A549 (cell line): ENCODE data around the gene ALDH7A1. TPM values are rescaled to one million over a fixed set of nuclear protein-coding genes. Genes with fewer than 3 reads are reported as not detected.

Source experiments
- ATAC-seq, 2 experiments: fragments of 200-7000 bp in 1 of 2; fragments of >200 bp in 1 of 2; cut with Nextera tagmentation in 1 of 2; cut with Tn5 transposase in 1 of 2; 3 replicates each; pipeline versions ENCODE4 v1.8.0 to v1.9.1; 2018 to 2020; ENCODE audit warnings: mild to moderate bottlenecking in 1 of 2, moderate library complexity in 1 of 2
- CTCF ChIA-PET: fragments of 300-600 bp; sonication (Branson Sonifier 250); formaldehyde crosslinking; extraction: SDS; loops from one replicate; lab custom pipeline; 2021; ENCODE audit warnings: antibody characterized with exemption, inconsistent platforms; lab: Yijun Ruan, JAX
- POLR2A ChIA-PET: fragments of 350-600 bp; formaldehyde crosslinking; extraction: SDS; loops from one replicate; lab custom pipeline; 2021; ENCODE audit warnings: antibody characterized with exemption, inconsistent platforms; lab: Yijun Ruan, JAX
- DNase-seq, 2 experiments: peaks; one replicate each; pipeline versions ENCODE4 v3.0.0 to v3.0.0-alpha.2; 2011 to 2016; ENCODE audit warnings: low read depth in 1 of 2, low spot score in 1 of 2
- FAIRE-seq: peaks from 2 replicates; lab custom pipeline; 2011; peaks lifted over from hg19 to GRCh38; lab: Jason Lieb, UNC
- H3K27ac ChIP-seq, 2 experiments: fragments of >200 bp; sonication (Bioruptor Twin); formaldehyde crosslinking; 3 replicates each; pipeline ENCODE4 v1.5.1; 2016 to 2017
- H3K4me1 ChIP-seq: fragments of >200 bp; sonication (Bioruptor Twin); formaldehyde crosslinking; 3 replicates; pipeline ENCODE4 v1.6.1; 2016
- H3K4me2 ChIP-seq: fragments of >200 bp; sonication (Bioruptor Twin); formaldehyde crosslinking; 3 replicates; pipeline ENCODE4 v1.6.1; 2016
- H3K4me3 ChIP-seq: fragments of >200 bp; sonication (Bioruptor Twin); formaldehyde crosslinking; 3 replicates; pipeline ENCODE4 v1.5.1; 2016
- H3K9me3 ChIP-seq: fragments of >200 bp; sonication (Bioruptor Twin); formaldehyde crosslinking; 3 replicates; pipeline ENCODE4 v1.6.1; 2016
- CHD4 ChIP-seq: fragments of 200-600 bp; sonication (generic); IDR thresholded peaks from 2 replicates; pipeline ENCODE4 v1.6.1; 2016; ENCODE audit warnings: antibody characterized with exemption, mild to moderate bottlenecking, borderline replicate concordance
- EHMT2 ChIP-seq: fragments of 200-600 bp; sonication (generic); IDR thresholded peaks from 2 replicates; pipeline ENCODE4 v1.6.1; 2016; ENCODE audit warnings: antibody characterized with exemption, low read depth, mild to moderate bottlenecking, moderate library complexity
- EP300 ChIP-seq, 2 experiments: fragments of >200 bp; sonication (Bioruptor Twin); formaldehyde crosslinking; IDR thresholded peaks; 2 replicates in 1 of 2; 3 replicates in 1 of 2; pipeline ENCODE4 v1.6.1; 2016 to 2017
- FOSB ChIP-seq: fragments of 250-450 bp; sonication (Bioruptor Pico); IDR thresholded peaks from 2 replicates; pipeline ENCODE4 v1.5.0; 2020; ENCODE audit warnings: mild to moderate bottlenecking, moderate library complexity
- HDAC2 ChIP-seq: fragments of 200-600 bp; sonication (generic); IDR thresholded peaks from 2 replicates; pipeline ENCODE4 v1.6.1; 2016
- KDM5A ChIP-seq: fragments of 200-600 bp; sonication (generic); IDR thresholded peaks from 2 replicates; pipeline ENCODE4 v1.6.1; 2016; ENCODE audit warnings: antibody characterized with exemption, mild to moderate bottlenecking
- MAFK ChIP-seq: fragments of 450-650 bp; IDR thresholded peaks from 2 replicates; pipeline ENCODE4 v1.6.1; 2014; ENCODE audit not compliant: partially characterized antibody
- MAZ ChIP-seq: fragments of 150-350 bp; IDR thresholded peaks from 2 replicates; pipeline ENCODE4 v1.6.1; 2014; ENCODE audit warnings: antibody characterized with exemption, low read depth, low read length, borderline replicate concordance
- NFE2L2 ChIP-seq: fragments of 150-350 bp; conservative IDR thresholded peaks from 2 replicates; pipeline ENCODE4 v1.6.1; 2014; ENCODE audit warnings: low read length
- NPAS2 ChIP-seq: fragments of 250-450 bp; sonication (Bioruptor Pico); IDR thresholded peaks from 2 replicates; pipeline ENCODE4 v1.8.0; 2022; ENCODE audit warnings: mild to moderate bottlenecking, moderate library complexity, borderline replicate concordance
- POLR2AphosphoS2 ChIP-seq: conservative IDR thresholded peaks from 2 replicates; pipeline ENCODE4 v1.6.1; 2012; ENCODE audit warnings: low read length, improper control_type of control experiment, inconsistent platforms
- RCOR1 ChIP-seq: fragments of 150-350 bp; IDR thresholded peaks from 2 replicates; pipeline ENCODE4 v1.6.1; 2014; ENCODE audit warnings: antibody characterized with exemption, low read length, low read depth
- RNF2 ChIP-seq: fragments of 200-600 bp; sonication (generic); IDR thresholded peaks from 2 replicates; pipeline ENCODE4 v1.6.1; 2016; ENCODE audit warnings: low read depth, mild to moderate bottlenecking, antibody characterized with exemption, moderate library complexity, borderline replicate concordance
- SREBF2 ChIP-seq: fragments of 450-650 bp; IDR thresholded peaks from 2 replicates; pipeline ENCODE4 v1.6.1; 2014; ENCODE audit warnings: mild to moderate bottlenecking, moderate library complexity
- TFCP2L1 ChIP-seq: fragments of 250-450 bp; sonication (Bioruptor Pico); IDR thresholded peaks from 2 replicates; pipeline ENCODE4 v1.5.0; 2021; ENCODE audit warnings: mild to moderate bottlenecking
- ZC3H11A ChIP-seq: fragments of 450-650 bp; IDR thresholded peaks from 2 replicates; pipeline ENCODE4 v1.6.1; 2014; ENCODE audit warnings: antibody characterized with exemption, mild to moderate bottlenecking
- ZFP36 ChIP-seq: fragments of 450-650 bp; IDR thresholded peaks from 2 replicates; pipeline ENCODE4 v1.6.1; 2014; ENCODE audit warnings: borderline replicate concordance; ENCODE audit not compliant: partially characterized antibody
- ZSCAN20 ChIP-seq: fragments of 250-450 bp; sonication (Bioruptor Pico); IDR thresholded peaks from 2 replicates; pipeline ENCODE4 v1.8.0; 2022; ENCODE audit warnings: mild to moderate bottlenecking, moderate library complexity
- WGBS: methylation state at CpG from one replicate; pipeline ENCODE4 v1.1.6; 2017; ENCODE audit errors: missing lambda C conversion rate; 5-methylcytosine and 5-hydroxymethylcytosine counted together
- polyA plus RNA-seq, 4 experiments: library from polyadenylated mRNA; depleted of rRNA in 3 of 4; stranded (reverse); fragments of >200 nt; fragmentation: RNase III in 1 of 4; extraction: RNeasy Plus Mini Kit Qiagen cat#74134 plus additional on column Dnase treatment in 1 of 4; gene quantifications; 2 replicates in 3 of 4; 3 replicates in 1 of 4; pipeline ENCODE4 v1.2.3, GENCODE V29; 2011 to 2017
- TF ChIP-seq, protein P1 (sequence below): fragments of 150-350 bp; IDR thresholded peaks from 2 replicates; pipeline ENCODE4 v1.6.1; 2014; ENCODE audit warnings: low read depth, mild to moderate bottlenecking, low read length
- TF ChIP-seq, protein P2 (sequence below): fragments of 250-450 bp; sonication (Bioruptor Pico); IDR thresholded peaks from 2 replicates; pipeline ENCODE4 v1.5.0; 2021; ENCODE audit warnings: mild to moderate bottlenecking, moderate library complexity, borderline replicate concordance
- TF ChIP-seq, protein P3 (sequence below): fragments of >200 bp; sonication (Bioruptor Twin); formaldehyde crosslinking; IDR thresholded peaks from 2 replicates; pipeline ENCODE4 v1.6.1; 2016
- TF ChIP-seq, protein P4 (sequence below): IDR thresholded peaks from 2 replicates; pipeline ENCODE4 v1.6.1; 2012; ENCODE audit warnings: low read depth, borderline replicate concordance
- TF ChIP-seq, protein P5 (sequence below): fragments of >200 bp; sonication (Bioruptor Twin); formaldehyde crosslinking; IDR thresholded peaks from 3 replicates; pipeline ENCODE4 v1.6.1; 2016

Gene ALDH7A1
- polyA plus RNA-seq, 2 of the 4 experiments (the other 2 are of a cell fraction): 72.4 to 99.2 TPM

DNA sequence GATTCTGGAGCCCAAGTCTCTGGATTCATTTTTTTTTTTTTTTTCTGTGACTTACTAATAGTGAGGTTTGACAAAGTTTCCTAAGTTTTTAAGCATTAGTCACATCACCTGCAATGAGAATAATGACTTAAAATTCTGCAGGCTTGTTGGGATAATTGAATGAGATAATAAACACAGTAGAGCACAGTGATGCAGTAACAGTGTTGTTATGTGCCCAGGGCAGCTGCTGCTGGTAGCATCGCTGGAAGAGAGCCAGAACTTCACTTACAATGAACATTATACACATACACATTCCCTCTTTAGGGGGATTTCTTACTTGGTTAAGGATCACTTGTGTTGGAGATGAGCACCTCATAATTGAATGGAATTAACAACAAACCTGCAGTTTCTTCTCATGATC, 78.9 kb downstream of the ALDH7A1 start:
- FAIRE-seq (no peak), ATAC-seq (no peak), DNase-seq (no peak)
- TF ChIP-seq HDAC2 (no peak), KDM5A (no peak), EP300 (IDR thresholded peaks at IDR 0.05) (no peak), NPAS2 (CRISPR knock-in tag) (no peak), TFCP2L1 (CRISPR knock-in tag) (no peak), MAZ (no peak), NFE2L2 (no peak), RNF2 (no peak), CHD4 (no peak), ZFP36 (no peak), RCOR1 (no peak)
- TF ChIP-seq, protein P1, sequence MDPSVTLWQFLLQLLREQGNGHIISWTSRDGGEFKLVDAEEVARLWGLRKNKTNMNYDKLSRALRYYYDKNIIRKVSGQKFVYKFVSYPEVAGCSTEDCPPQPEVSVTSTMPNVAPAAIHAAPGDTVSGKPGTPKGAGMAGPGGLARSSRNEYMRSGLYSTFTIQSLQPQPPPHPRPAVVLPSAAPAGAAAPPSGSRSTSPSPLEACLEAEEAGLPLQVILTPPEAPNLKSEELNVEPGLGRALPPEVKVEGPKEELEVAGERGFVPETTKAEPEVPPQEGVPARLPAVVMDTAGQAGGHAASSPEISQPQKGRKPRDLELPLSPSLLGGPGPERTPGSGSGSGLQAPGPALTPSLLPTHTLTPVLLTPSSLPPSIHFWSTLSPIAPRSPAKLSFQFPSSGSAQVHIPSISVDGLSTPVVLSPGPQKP: no peak
- TF ChIP-seq, protein P2, sequence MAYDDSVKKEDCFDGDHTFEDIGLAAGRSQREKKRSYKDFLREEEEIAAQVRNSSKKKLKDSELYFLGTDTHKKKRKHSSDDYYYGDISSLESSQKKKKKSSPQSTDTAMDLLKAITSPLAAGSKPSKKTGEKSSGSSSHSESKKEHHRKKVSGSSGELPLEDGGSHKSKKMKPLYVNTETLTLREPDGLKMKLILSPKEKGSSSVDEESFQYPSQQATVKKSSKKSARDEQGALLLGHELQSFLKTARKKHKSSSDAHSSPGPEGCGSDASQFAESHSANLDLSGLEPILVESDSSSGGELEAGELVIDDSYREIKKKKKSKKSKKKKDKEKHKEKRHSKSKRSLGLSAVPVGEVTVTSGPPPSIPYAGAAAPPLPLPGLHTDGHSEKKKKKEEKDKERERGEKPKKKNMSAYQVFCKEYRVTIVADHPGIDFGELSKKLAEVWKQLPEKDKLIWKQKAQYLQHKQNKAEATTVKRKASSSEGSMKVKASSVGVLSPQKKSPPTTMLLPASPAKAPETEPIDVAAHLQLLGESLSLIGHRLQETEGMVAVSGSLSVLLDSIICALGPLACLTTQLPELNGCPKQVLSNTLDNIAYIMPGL (CRISPR knock-in tag): no peak
- TF ChIP-seq, protein P3, sequence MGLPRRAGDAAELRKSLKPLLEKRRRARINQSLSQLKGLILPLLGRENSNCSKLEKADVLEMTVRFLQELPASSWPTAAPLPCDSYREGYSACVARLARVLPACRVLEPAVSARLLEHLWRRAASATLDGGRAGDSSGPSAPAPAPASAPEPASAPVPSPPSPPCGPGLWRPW: no peak
- no peaks in the 10 kb centered on the region; the same call in 2 of the 3 replicates for H3K9me3 ChIP-seq
- CTCF ChIA-PET: interaction anchor here (0.5 to 1.8 kb wide), 3 partner anchors 18 to 178 kb away, joined by 3 to 4 read pairs (median 3); no protein-coding TSS in a partner anchor
- 35% methylated on average over 1 of the region's 1 CpG for WGBS
- POLR2A ChIA-PET: no interaction called here
- H3K4me2 ChIP-seq: no peak overlapping the region
- H3K4me3 ChIP-seq: no peak overlapping the region
- no peak overlapping the region for H3K27ac ChIP-seq
- H3K4me1 ChIP-seq: no peaks in the 10 kb centered on the region

DNA sequence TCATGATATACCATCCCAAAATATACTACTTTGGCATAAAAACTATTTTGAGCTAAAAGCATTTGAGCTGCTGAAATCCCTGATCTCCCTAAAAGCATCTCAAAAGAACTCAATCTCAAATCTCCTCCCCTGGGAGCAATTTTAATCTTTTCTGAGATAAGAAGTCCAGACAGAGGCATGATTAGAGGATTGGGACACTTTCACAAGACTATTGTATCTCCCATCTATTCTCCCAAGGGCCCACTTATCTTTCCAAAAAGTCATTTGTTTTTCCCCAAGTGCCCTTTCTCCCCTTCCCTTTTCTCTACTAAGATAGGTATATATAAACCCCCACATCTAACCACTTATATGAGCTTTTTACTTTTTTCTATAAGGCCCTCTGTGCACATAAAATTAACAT, 79.7 kb downstream of the ALDH7A1 start:
- TF ChIP-seq MAFK (no peak), FOSB (CRISPR knock-in tag) (no peak), TFCP2L1 (CRISPR knock-in tag) (no peak), SREBF2 (no peak), NPAS2 (CRISPR knock-in tag) (no peak)
- POLR2A ChIA-PET: no interaction called here
- Histone ChIP-seq H3K27ac (no peak overlapping the region), H3K4me2 (no peak overlapping the region), H3K4me3 (no peak overlapping the region), H3K9me3 (no peaks in the 10 kb centered on the region; the same call in 2 of the 3 replicates), H3K4me1 (no peaks in the 10 kb centered on the region)
- CTCF ChIA-PET: interaction anchor here (0.5 to 1.4 kb wide), 4 partner anchors 15 to 177 kb away, joined by 3 to 4 read pairs (median 3); no protein-coding TSS in a partner anchor
- DNase-seq (no peak), ATAC-seq (no peak), FAIRE-seq (no peak)

DNA sequence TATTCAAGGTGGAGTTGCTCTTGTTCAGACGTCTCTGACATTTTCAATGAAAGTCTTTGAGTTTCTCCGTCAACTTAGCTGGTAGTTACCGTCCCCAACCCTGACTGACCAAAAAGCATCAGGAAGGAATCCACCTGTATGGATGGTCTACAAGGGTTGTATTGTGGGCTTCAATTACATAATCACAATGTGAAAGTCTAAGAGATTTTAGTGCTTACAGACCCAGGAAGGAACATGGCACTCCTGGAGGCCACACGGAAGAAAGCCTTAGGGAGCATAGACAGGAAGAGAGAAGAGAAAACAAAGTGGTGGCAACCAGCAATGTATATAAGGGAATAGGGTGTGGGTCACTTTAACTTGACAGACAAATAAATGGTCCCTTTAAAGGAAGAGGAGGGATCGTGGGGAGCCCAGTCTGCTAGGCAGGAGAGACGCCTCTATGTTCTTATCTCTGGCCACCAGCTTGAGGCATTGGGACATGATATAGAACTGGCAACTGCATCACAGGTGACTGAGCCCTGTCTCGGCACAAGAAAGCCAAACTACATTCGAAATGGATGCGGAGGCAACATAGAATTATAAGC, 80.4 kb downstream of the ALDH7A1 start:
- no peak for ATAC-seq
- H3K4me3 ChIP-seq: no peak overlapping the region
- TF ChIP-seq MAFK: no peak
- TF ChIP-seq, protein P4, sequence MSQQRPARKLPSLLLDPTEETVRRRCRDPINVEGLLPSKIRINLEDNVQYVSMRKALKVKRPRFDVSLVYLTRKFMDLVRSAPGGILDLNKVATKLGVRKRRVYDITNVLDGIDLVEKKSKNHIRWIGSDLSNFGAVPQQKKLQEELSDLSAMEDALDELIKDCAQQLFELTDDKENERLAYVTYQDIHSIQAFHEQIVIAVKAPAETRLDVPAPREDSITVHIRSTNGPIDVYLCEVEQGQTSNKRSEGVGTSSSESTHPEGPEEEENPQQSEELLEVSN: no peak
- TF ChIP-seq EHMT2: no peak
- no peak for TF ChIP-seq ZC3H11A
- TF ChIP-seq, protein P5, sequence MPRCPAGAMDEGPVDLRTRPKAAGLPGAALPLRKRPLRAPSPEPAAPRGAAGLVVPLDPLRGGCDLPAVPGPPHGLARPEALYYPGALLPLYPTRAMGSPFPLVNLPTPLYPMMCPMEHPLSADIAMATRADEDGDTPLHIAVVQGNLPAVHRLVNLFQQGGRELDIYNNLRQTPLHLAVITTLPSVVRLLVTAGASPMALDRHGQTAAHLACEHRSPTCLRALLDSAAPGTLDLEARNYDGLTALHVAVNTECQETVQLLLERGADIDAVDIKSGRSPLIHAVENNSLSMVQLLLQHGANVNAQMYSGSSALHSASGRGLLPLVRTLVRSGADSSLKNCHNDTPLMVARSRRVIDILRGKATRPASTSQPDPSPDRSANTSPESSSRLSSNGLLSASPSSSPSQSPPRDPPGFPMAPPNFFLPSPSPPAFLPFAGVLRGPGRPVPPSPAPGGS: no peak
- no peak for TF ChIP-seq KDM5A
- TF ChIP-seq POLR2AphosphoS2: no peak
- TF ChIP-seq TFCP2L1 (CRISPR knock-in tag): no peak
- TF ChIP-seq ZSCAN20 (CRISPR knock-in tag): no peak
- TF ChIP-seq, protein P1: no peak
- CTCF ChIA-PET: interaction anchor here (0.8 to 1.4 kb wide), 3 partner anchors 15 to 176 kb away, joined by 3 to 4 read pairs (median 4); no protein-coding TSS in a partner anchor
- FAIRE-seq: no peak
- POLR2A ChIA-PET: no interaction called here
- WGBS: 71% methylated on average over 9 of the region's 9 CpGs
- no peak for DNase-seq
- H3K9me3 ChIP-seq: no peaks in the 10 kb centered on the region; the same call in 2 of the 3 replicates
- H3K27ac ChIP-seq: no peak overlapping the region
- no peak overlapping the region for H3K4me2 ChIP-seq
- no peaks in the 10 kb centered on the region for H3K4me1 ChIP-seq
